ENCODE data around the gene GTF3C4.

- no peak for TF ChIP-seq CTCF (IDR thresholded peaks at IDR 0.05)
- no peak for TF ChIP-seq POLR2A (IDR thresholded peaks at IDR 0.05)
These were observed 32.0 kb upstream of the GTF3C4 start for GRCh38 chr9:132638240-132638639.

Measured in heart left ventricle (tissue), 13 donors.